GM11168 (cell line): ENCODE data around the gene GARNL3.

Source experiments
- in situ Hi-C: fragments of 300-500 bp; cut with MboI; formaldehyde crosslinking; loops from one replicate; pipeline ENCODE4 v1.12.0; 2022; ENCODE audit warnings: low sequenced_read_pairs; ENCODE audit not compliant: unreplicated experiment

The GARNL3 gene

GRCh38 chr9:127344368-127345000 is 79.9 kb downstream of the GARNL3 start:
- in situ Hi-C loops, result no loop called here

- in situ Hi-C loops, result no loop called here
These were observed 81.0 kb downstream of the GARNL3 start for GRCh38 chr9:127345566-127345965.

GRCh38 chr9:127346584-127346983 is 82.0 kb downstream of the GARNL3 start:
- in situ Hi-C loops, result no loop called here

- in situ Hi-C loops, result no loop called here
These were observed 83.5 kb downstream of the GARNL3 start for GRCh38 chr9:127347831-127348776.

- in situ Hi-C loops, result no loop called here
These were observed 85.0 kb downstream of the GARNL3 start for GRCh38 chr9:127349483-127350113.

- in situ Hi-C loops, result no loop called here
These were observed 86.9 kb downstream of the GARNL3 start for GRCh38 chr9:127351182-127352166.

GRCh38 chr9:127353882-127354281 is 89.3 kb downstream of the GARNL3 start:
- in situ Hi-C loops, result no loop called here

GRCh38 chr9:127356906-127357305 is 92.3 kb downstream of the GARNL3 start:
- in situ Hi-C loops, result no loop called here

GRCh38 chr9:127358023-127358535 is 93.5 kb downstream of the GARNL3 start:
- in situ Hi-C loops, result no loop called here

GRCh38 chr9:127358770-127359169 is 94.2 kb downstream of the GARNL3 start:
- in situ Hi-C loops, result no loop called here

GRCh38 chr9:127360250-127360649 is 95.7 kb downstream of the GARNL3 start:
- in situ Hi-C loops, result no loop called here

- in situ Hi-C loops, result no loop called here
These were observed 96.3 kb downstream of the GARNL3 start for GRCh38 chr9:127360829-127361228.

GRCh38 chr9:127361561-127361960 is 97.0 kb downstream of the GARNL3 start:
- in situ Hi-C loops, result no loop called here

- in situ Hi-C loops, result no loop called here
These were observed 98.3 kb downstream of the GARNL3 start for GRCh38 chr9:127362829-127363228.

GRCh38 chr9:127365461-127365860 is 100.9 kb downstream of the GARNL3 start:
- in situ Hi-C loops, result no loop called here

- in situ Hi-C loops, result no loop called here
These were observed 102.0 kb downstream of the GARNL3 start for GRCh38 chr9:127366594-127366993.

GRCh38 chr9:127368852-127369402 is 104.4 kb downstream of the GARNL3 start:
- in situ Hi-C loops, result no loop called here

- in situ Hi-C loops, result no loop called here
These were observed 104.9 kb downstream of the GARNL3 start for GRCh38 chr9:127369428-127369827.

- in situ Hi-C loops, result no loop called here
These were observed 105.6 kb downstream of the GARNL3 start for GRCh38 chr9:127370147-127370579.
